Measurements from ENCODE around the gene FNTB. TPM values are rescaled to one million over a fixed set of nuclear protein-coding genes. Genes with fewer than 3 reads are reported as not detected.

Gene FNTB
- total and polyA plus RNA-seq, 2 of the 13 experiments (the other 11 are each of a cell fraction or from before 2014, with no cell fraction given), result 23.6 to 28.5 TPM

DNA sequence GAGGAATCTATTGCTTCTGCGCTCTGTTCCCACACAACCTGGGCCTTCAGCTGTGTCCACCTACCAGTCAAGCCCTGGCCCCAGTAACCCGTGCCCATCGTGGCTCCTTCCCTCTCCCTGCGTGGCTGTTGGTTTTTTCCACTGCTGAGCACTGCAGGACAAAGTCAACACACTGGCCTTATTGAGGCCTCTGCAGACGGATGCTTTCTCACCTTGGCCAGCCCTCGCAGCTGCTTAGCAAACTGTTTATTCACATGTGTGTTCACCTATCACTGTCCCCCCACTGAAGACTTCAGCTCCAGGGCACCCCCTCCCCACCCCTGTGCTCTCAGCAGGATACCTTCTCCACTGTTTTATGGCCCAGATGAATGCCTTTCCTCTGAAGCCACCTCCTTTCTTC, 31.4 kb upstream of the FNTB start (continued):
- TF ChIP-seq ELF3 (CRISPR knock-in tag; IDR thresholded peaks at IDR 0.05) (no peak), ZNF101 (CRISPR knock-in tag; IDR thresholded peaks at IDR 0.05; ENCODE audit: borderline replicate concordance, low read depth) (no peak), ZNF687 (CRISPR knock-in tag; IDR thresholded peaks at IDR 0.05) (peak; percentile 48), ZNF878 (CRISPR knock-in tag; IDR thresholded peaks at IDR 0.05) (0 out of 2 replicates have a peak, but pooled peaks have one; percentile 49), IRF1 (CRISPR knock-in tag; IDR thresholded peaks at IDR 0.05; ENCODE audit: low read depth) (no peak), ZNF331 (CRISPR knock-in tag; IDR thresholded peaks at IDR 0.05) (peak; percentile 41; the same call in 1 of the 2 replicates), SPEN (CRISPR knock-in tag; IDR thresholded peaks at IDR 0.05; ENCODE audit: low read depth) (no peak), TBX2 (CRISPR knock-in tag; IDR thresholded peaks at IDR 0.05; ENCODE audit: borderline replicate concordance) (peak; percentile 61; the same call in 1 of the 2 replicates), EP300 (IDR thresholded peaks at IDR 0.05; ENCODE audit: low read depth in 2 of 2, low read length in 2 of 2) (peak in 1 of 2 experiments; percentile 31; a peak in 1 of 4 replicates), EP300 (CRISPR knock-in tag; IDR thresholded peaks at IDR 0.05; ENCODE audit: borderline replicate concordance) (no peak), ZIK1 (CRISPR knock-in tag; IDR thresholded peaks at IDR 0.05; ENCODE audit: borderline replicate concordance, low read depth) (no peak), FLYWCH1 (CRISPR knock-in tag; IDR thresholded peaks at IDR 0.05) (no peak), HNRNPH1 (optimal IDR thresholded peaks at IDR 0.05; ENCODE audit: low read depth, low read length) (no peak), GATAD2A (CRISPR knock-in tag; IDR thresholded peaks at IDR 0.05) (peak; percentile 40; the same call in 1 of the 2 replicates)
